NCI-H1092 (cell line): Measurements from ENCODE around the gene DAZ3.
"Not testable (repeated sequence)": the region's sequence is repeated elsewhere in the genome, so short reads cannot be mapped to it uniquely, and the experiment has no call there.

ENCODE experiments used
- DNase-seq: peaks from one replicate; lab custom pipeline; 2025; lab: John Stamatoyannopoulos, UW

The DAZ3 gene, protein sequence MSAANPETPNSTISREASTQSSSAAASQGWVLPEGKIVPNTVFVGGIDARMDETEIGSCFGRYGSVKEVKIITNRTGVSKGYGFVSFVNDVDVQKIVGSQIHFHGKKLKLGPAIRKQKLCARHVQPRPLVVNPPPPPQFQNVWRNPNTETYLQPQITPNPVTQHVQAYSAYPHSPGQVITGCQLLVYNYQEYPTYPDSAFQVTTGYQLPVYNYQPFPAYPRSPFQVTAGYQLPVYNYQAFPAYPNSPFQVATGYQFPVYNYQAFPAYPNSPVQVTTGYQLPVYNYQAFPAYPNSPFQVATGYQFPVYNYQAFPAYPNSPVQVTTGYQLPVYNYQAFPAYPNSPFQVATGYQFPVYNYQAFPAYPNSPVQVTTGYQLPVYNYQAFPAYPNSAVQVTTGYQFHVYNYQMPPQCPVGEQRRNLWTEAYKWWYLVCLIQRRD

DNA sequence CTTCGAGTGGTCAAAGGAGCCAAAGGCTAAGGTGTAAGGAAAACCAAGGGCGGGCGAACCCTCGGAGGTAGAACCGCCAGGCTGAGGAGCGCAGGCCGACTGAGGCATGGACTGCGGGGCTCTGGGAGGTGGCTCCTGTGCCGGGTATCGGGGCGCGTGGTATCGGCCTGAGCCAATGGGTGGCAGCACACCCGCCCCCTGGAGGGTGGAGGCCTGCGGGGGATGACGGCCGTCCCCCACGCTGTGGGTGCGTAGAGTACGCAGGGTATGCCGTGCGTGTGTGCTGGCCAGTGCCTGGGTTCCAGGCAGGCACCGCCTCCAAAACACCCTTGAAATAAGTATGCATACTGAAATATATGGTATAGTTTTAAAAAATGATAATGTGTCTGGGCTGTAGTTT lies at the start of gene DAZ3:
DAZ3 (minus strand) TSS at position 101 of the 400 bp plus-strand sequence. CDS start 208 bp downstream, outside the sequence.
- not testable (repeated sequence) for DNase-seq

GRCh38 chrY:24833619-24834018 lies 20.4 kb upstream of the DAZ3 start, which contains the start of gene DAZ4:
Gene DAZ4, plus strand, starts transcription at chrY:24833919. Its CDS starts 208 bp downstream, at chrY:24834127.
- DNase-seq, result not testable (repeated sequence)

DNA sequence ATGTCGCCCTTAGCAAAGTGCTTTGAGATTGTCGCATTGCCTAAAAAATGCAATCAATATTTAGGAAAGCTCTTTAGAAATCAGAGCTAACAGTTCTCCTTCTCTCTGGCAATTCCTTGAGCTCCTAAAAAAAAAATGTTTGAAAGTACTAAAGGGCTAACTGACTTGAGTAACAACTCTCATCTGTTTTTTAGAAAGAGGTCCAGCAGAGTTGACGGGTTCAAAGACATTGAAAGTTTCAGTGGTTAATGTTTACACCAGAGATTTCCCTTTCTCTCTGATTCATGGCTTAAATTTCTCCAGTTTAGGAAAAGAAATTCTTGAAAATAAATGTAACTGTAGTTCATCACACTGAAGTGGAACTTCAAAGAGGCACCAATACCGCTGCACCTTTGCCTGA lies 11.9 kb upstream of the DAZ3 start:
- not testable (repeated sequence) for DNase-seq

- not testable (repeated sequence) for DNase-seq
Observed at GRCh38 chrY:24824184-24824879, 11.1 kb upstream of the DAZ3 start.

- DNase-seq, result not testable (repeated sequence)
Observed at GRCh38 chrY:24821836-24822235, 8.6 kb upstream of the DAZ3 start.
